Activated B cell treated with CpG ODN at 0.5 μM for 24 hours (primary cell): ENCODE data around the gene INPP4B. TPM values are rescaled to one million over a fixed set of nuclear protein-coding genes. Genes with fewer than 3 reads are reported as not detected.

Experiments used
- ATAC-seq: fragments of 200-7000 bp; cut with Tn5 transposase; one replicate; pipeline ENCODE4 v1.10.0; 2021; ENCODE audit warnings: low read depth, mild to moderate bottlenecking, moderate library complexity
- CTCF ChIA-PET: fragments of 350-600 bp; sonication (Branson Sonifier 250); formaldehyde crosslinking; loops from one replicate; lab custom pipeline; 2021; ENCODE audit warnings: antibody characterized with exemption; lab: Charles Lee
- POLR2A ChIA-PET: fragments of 350-600 bp; sonication (Branson Sonifier 250); formaldehyde crosslinking; loops from one replicate; lab custom pipeline; 2021; ENCODE audit warnings: antibody characterized with exemption; lab: Charles Lee
- DNase-seq: peaks from one replicate; pipeline ENCODE4 v3.0.0; 2022
- H3K27ac Mint-ChIP-seq: one replicate; pipeline ENCODE4 v1.8.0; 2020; ENCODE audit warnings: mixed read lengths
- H3K27me3 Mint-ChIP-seq: one replicate; pipeline ENCODE4 v1.8.0; 2021; ENCODE audit warnings: mixed read lengths
- H3K36me3 Mint-ChIP-seq: one replicate; pipeline ENCODE4 v1.8.0; 2021; ENCODE audit warnings: low read depth, mixed read lengths
- H3K4me1 Mint-ChIP-seq: one replicate; pipeline ENCODE4 v1.8.0; 2021; ENCODE audit warnings: mixed read lengths
- H3K4me3 Mint-ChIP-seq: one replicate; pipeline ENCODE4 v1.8.0; 2020; ENCODE audit warnings: mild to moderate bottlenecking, mixed read lengths
- H3K9me3 Mint-ChIP-seq: one replicate; pipeline ENCODE4 v1.8.0; 2020; ENCODE audit warnings: mixed read lengths
- intact Hi-C: fragments of 100-400 bp; cut with micrococcal nuclease; formaldehyde crosslinking; loops from one replicate; pipeline ENCODE4 v1.15.1; 2024
- total RNA-seq: library from RNA; stranded (reverse); gene quantifications from 2 replicates; pipeline ENCODE4 v1.2.3, GENCODE V29; 2022
- TF ChIP-seq, protein P1 (sequence below): fragments of 200-600 bp; IDR thresholded peaks from one replicate; pipeline ENCODE4 v1.8.0; 2022; ENCODE audit warnings: antibody characterized with exemption, mild to moderate bottlenecking

The INPP4B gene
- total RNA-seq, 1 donor from 2014 or later = 0.11 TPM

DNA sequence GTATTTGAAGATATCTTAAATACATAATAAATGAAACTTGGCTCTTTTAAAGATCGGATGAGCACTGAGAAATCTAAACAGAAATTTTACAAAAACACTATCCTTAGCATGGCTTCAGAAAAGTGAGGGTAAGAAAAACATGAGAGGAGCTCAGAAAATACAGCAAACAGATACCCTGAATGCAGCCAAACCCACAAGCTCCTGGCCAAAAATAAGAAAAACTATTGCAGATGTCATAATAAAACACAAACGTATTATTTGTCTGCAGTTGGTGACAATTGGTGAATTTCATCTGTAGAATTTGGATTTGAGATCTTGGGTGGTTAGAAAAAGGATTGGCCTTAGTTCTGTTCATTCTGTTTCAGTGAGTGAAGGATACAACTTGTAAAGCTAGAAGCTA lies 603.9 kb downstream of the INPP4B start:
- ChIA-PET POLR2A (no interaction called here), CTCF (no interaction called here)
- Mint-ChIP-seq H3K27me3 (no peaks in the 10 kb centered on the region), H3K27ac (no peak overlapping the region), H3K4me1 (peaks cover 2% of the 10 kb centered on the region), H3K36me3 (no peaks in the 10 kb centered on the region), H3K4me3 (no peak overlapping the region), H3K9me3 (peaks cover 3% of the 10 kb centered on the region)
- TF ChIP-seq, protein P1, sequence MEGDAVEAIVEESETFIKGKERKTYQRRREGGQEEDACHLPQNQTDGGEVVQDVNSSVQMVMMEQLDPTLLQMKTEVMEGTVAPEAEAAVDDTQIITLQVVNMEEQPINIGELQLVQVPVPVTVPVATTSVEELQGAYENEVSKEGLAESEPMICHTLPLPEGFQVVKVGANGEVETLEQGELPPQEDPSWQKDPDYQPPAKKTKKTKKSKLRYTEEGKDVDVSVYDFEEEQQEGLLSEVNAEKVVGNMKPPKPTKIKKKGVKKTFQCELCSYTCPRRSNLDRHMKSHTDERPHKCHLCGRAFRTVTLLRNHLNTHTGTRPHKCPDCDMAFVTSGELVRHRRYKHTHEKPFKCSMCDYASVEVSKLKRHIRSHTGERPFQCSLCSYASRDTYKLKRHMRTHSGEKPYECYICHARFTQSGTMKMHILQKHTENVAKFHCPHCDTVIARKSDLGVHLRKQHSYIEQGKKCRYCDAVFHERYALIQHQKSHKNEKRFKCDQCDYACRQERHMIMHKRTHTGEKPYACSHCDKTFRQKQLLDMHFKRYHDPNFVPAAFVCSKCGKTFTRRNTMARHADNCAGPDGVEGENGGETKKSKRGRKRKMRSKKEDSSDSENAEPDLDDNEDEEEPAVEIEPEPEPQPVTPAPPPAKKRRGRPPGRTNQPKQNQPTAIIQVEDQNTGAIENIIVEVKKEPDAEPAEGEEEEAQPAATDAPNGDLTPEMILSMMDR = no peak
- intact Hi-C loops = no loop called here
- DNase-seq = no peak
- no peak for ATAC-seq

DNA sequence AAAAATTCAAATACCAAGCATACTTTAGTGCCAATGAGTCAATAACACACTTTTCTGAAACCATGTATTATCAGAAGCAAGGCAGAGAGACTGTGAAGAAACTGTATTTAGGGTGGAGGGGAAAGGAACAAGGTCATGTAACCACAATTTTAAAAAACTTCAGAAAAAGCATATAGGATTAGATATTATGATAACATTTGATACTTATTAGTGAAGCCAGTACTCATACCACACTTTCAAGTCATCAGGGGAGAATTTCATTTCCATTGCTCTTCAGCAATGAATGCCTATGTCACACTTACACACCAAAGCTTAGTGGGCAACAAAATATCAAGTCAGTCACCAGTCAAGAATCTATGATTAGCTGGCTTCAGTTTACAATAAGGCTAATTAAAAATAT lies 607.5 kb downstream of the INPP4B start:
- H3K4me1 Mint-ChIP-seq = peaks cover 2% of the 10 kb centered on the region
- CTCF ChIA-PET = no interaction called here
- H3K4me3 Mint-ChIP-seq = no peak overlapping the region
- no peaks in the 10 kb centered on the region for H3K27me3 Mint-ChIP-seq
- no peak overlapping the region for H3K27ac Mint-ChIP-seq
- no peaks in the 10 kb centered on the region for H3K36me3 Mint-ChIP-seq
- TF ChIP-seq, protein P1 = no peak
- H3K9me3 Mint-ChIP-seq = no peaks in the 10 kb centered on the region
- ATAC-seq (no peak), DNase-seq (no peak)
- intact Hi-C loops = no loop called here
- POLR2A ChIA-PET = no interaction called here

DNA sequence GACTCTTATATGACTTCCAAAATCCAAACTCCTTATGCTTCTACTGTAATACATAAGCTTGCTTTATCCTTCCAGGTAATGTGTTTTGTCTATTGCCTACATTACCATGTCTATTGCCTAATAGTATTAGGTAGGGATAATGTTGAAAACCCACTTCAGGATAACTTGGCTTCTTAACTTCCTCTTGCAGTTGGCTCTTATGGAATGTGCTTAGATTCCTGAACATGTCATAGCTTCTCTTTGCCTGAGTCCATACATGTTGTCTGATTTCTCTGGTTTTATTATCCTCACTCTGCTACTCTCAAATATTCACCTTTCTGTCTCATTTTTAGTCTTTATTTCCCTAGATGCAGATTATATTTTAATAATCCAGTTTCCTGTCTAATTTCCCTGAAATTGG lies 609.8 kb downstream of the INPP4B start:
- Mint-ChIP-seq H3K4me1 (no peaks in the 10 kb centered on the region), H3K9me3 (no peaks in the 10 kb centered on the region), H3K36me3 (no peaks in the 10 kb centered on the region), H3K27ac (no peak overlapping the region), H3K4me3 (no peak overlapping the region), H3K27me3 (no peaks in the 10 kb centered on the region)
- no peak for DNase-seq
- no peak for ATAC-seq
- TF ChIP-seq, protein P1 = no peak
- ChIA-PET POLR2A (no interaction called here), CTCF (no interaction called here)
- intact Hi-C loops = no loop called here

DNA sequence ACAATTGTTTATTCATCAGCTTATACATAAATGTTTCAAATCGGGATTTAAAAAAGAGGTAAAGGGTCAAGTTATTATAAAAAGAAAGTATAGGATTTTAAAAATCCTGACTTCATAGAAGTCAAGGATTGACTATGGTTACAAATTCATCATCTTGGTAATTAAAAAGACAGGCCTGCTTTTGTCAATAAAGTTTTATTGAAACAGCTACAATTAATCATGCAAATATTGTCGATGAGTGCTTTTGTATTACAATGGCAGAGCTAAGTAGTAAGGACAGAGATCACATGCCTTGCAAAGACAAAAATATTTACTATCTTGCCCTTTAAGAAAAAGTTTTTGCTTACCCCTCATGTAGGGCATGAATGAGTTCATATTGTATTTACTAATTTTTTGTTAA lies 614.3 kb downstream of the INPP4B start:
- Mint-ChIP-seq H3K36me3 (no peaks in the 10 kb centered on the region), H3K4me3 (no peak overlapping the region), H3K4me1 (no peaks in the 10 kb centered on the region), H3K9me3 (no peaks in the 10 kb centered on the region), H3K27me3 (no peaks in the 10 kb centered on the region), H3K27ac (no peak overlapping the region)
- intact Hi-C loops = no loop called here
- no peak for DNase-seq
- POLR2A ChIA-PET = no interaction called here
- TF ChIP-seq, protein P1 = no peak
- CTCF ChIA-PET = no interaction called here
- no peak for ATAC-seq

DNA sequence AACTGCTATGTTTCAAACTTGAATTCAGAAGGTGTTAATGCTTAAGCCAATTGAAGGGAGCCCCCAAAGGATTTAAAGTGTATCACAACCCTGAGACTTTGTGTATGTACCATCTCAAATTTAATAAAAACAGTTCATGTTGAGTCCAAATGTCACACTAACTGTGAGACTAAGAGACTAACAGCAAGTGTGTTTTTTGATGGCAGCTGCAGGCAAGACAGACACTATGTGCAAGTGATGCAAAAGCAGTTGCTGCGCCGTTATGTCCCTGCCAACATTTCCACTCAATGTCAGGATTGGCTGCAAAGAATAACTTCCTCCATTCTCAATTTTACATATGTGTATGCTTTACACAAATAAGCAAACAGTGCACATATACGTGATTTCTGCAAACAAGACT lies 615.1 kb downstream of the INPP4B start:
- H3K27me3 Mint-ChIP-seq = no peaks in the 10 kb centered on the region
- no peak overlapping the region for H3K27ac Mint-ChIP-seq
- H3K4me1 Mint-ChIP-seq = no peaks in the 10 kb centered on the region
- no peaks in the 10 kb centered on the region for H3K36me3 Mint-ChIP-seq
- POLR2A ChIA-PET = no interaction called here
- CTCF ChIA-PET = no interaction called here
- H3K9me3 Mint-ChIP-seq = no peaks in the 10 kb centered on the region
- H3K4me3 Mint-ChIP-seq = no peak overlapping the region
- intact Hi-C loops = no loop called here
- TF ChIP-seq, protein P1 = no peak
- ATAC-seq = no peak
- no peak for DNase-seq
